Measurements from ENCODE around the gene SMAP1. TPM values are rescaled to one million over a fixed set of nuclear protein-coding genes. Genes with fewer than 3 reads are reported as not detected.

The SMAP1 gene
- total RNA-seq, 5 donors from 2014 or later (not counting 1 experiment from before 2014, with no cell fraction given), result 27.1 to 32.3 (median 31.9) TPM

DNA sequence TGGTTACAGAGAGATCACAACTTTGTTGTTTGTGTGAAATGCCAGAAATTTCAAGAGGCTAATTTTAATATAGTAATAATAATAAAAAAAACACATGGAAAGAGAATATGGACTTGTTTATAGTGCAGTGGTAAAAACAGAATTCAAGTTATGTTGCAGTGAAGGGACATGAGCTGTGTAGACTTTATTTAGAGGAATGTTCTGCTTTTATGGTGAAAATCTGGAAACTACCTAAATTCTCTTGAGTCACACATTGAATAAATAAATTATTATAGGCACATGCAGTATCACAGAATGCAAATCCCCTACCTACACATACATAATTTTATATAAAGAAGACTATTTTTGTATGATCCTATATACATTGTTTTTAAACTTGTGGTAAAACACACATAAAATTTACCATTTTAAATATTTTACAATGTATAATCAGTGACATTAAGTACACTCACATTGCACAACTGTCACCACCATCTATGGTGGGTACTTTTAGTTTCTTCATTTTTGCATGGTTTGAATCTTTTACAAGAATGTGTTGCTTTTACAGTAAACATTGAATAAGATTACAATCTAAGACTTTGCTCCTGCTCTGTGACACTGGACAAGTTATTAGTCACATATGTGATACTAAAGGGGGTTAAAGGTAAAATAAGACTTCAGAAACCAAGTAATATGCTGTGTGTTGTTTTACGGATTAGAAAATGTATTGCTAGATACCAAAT lies 181.8 kb downstream of the SMAP1 start:
- Histone ChIP-seq H3K27ac (ENCODE audit: low read length) (no peak overlapping the region), H3K4me3 (ENCODE audit: control insufficient read depth in 1 of 2, extremely low read depth in 1 of 2, low read length in 1 of 2) (no peak overlapping the region), H3K4me1 (ENCODE audit: control insufficient read depth in 1 of 2, extremely low read depth in 1 of 2, insufficient read depth in 2 of 2, low read length in 2 of 2) (no peaks in the 10 kb centered on the region), H3K27me3 (replicated peaks in 1 of 2; ENCODE audit: control insufficient read depth in 2 of 2, extremely low read depth in 1 of 2, insufficient read depth in 2 of 2, low read length in 1 of 2) (no peaks in the 10 kb centered on the region), H3K9me3 (no peaks in the 10 kb centered on the region), H3K36me3 (ENCODE audit: control insufficient read depth in 2 of 2, extremely low read depth in 1 of 2, insufficient read depth in 1 of 2, low read length in 1 of 2) (peaks cover 3 to 4% of the 10 kb centered on the region in 2 donors)
- no peaks in the 10 kb centered on the region for H3K27me3 Mint-ChIP-seq
- H3K9me3 Mint-ChIP-seq, result no peaks in the 10 kb centered on the region
- no peak overlapping the region for H3K4me3 Mint-ChIP-seq
- ATAC-seq (replicated peaks in 1 of 4) (no peak), DNase-seq (no peak)
- peaks cover 31% of the 10 kb centered on the region for H3K36me3 Mint-ChIP-seq
- WGBS (ENCODE audit: insufficient coverage), result no CpG with 5 or more reads among the region's 1 CpG
- POLR2A ChIA-PET, result no interaction called here
- H3K27ac Mint-ChIP-seq, result no peak overlapping the region
- H3K4me1 Mint-ChIP-seq, result peaks cover 5 to 19% (median 17%) of the 10 kb centered on the region in 3 donors
- CTCF ChIA-PET, result interaction anchor here in 1 of 2 donors (1.0 kb wide), 1 partner anchor 10 kb away, joined by 3 read pairs; no protein-coding TSS in a partner anchor

DNA sequence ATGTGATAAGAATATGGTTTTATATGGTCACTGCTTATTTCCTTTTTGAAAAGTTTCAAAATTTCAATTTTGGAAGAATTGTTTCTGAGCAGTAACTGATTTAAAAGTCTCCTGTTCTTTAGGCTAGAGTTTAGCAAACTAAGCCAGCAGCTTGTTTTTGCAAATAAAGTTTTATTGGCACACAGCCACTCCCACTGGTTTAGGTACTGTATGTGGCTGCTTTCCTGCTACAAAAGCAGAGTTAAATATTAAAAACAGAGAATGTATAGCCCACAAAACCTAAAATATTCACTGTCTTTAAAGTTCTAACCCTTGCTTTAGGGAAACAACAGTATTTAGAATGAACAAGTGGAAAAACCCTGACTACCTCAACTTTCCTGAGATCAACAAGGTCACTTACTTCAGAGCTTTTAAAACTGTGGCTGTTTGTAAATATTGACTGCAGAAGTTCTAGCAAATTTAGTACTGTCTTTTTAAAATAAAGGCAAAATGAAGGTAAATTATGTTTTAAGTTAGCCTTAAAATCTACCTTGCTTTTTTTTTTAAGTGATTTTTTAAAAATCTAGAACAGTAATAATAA lies 185.1 kb downstream of the SMAP1 start:
- no peaks in the 10 kb centered on the region for H3K27me3 Mint-ChIP-seq
- DNase-seq (no peak), ATAC-seq (replicated peaks in 1 of 4) (no peak)
- Histone ChIP-seq H3K4me3 (ENCODE audit: control insufficient read depth in 1 of 2, extremely low read depth in 1 of 2, low read length in 1 of 2) (no peak overlapping the region), H3K27me3 (replicated peaks in 1 of 2; ENCODE audit: control insufficient read depth in 2 of 2, extremely low read depth in 1 of 2, insufficient read depth in 2 of 2, low read length in 1 of 2) (no peaks in the 10 kb centered on the region), H3K27ac (ENCODE audit: low read length) (no peak overlapping the region), H3K9me3 (no peaks in the 10 kb centered on the region), H3K4me1 (ENCODE audit: control insufficient read depth in 1 of 2, extremely low read depth in 1 of 2, insufficient read depth in 2 of 2, low read length in 2 of 2) (no peaks in the 10 kb centered on the region), H3K36me3 (ENCODE audit: control insufficient read depth in 2 of 2, extremely low read depth in 1 of 2, insufficient read depth in 1 of 2, low read length in 1 of 2) (peaks cover under 1 to 11% of the 10 kb centered on the region in 2 donors)
- peaks cover 20% of the 10 kb centered on the region for H3K36me3 Mint-ChIP-seq
- CTCF ChIA-PET, result no interaction called here
- H3K4me3 Mint-ChIP-seq, result no peak overlapping the region
- no peaks in the 10 kb centered on the region for H3K9me3 Mint-ChIP-seq
- no peak overlapping the region for H3K27ac Mint-ChIP-seq
- POLR2A ChIA-PET, result no interaction called here
- H3K4me1 Mint-ChIP-seq, result peaks cover 0 to 5% (median 4%) of the 10 kb centered on the region in 3 donors

- no CpG with 5 or more reads among the region's 5 CpGs for WGBS (ENCODE audit: insufficient coverage)
- H3K27me3 ChIP-seq (replicated peaks in 1 of 2; ENCODE audit: control insufficient read depth in 2 of 2, extremely low read depth in 1 of 2, insufficient read depth in 2 of 2, low read length in 1 of 2), result no peaks in the 10 kb centered on the region
- peaks cover 4 to 24% of the 10 kb centered on the region in 2 donors for H3K36me3 ChIP-seq (ENCODE audit: control insufficient read depth in 2 of 2, extremely low read depth in 1 of 2, insufficient read depth in 1 of 2, low read length in 1 of 2)
- DNase-seq (no peak), ATAC-seq (replicated peaks in 1 of 4) (no peak)
- H3K4me1 ChIP-seq (ENCODE audit: control insufficient read depth in 1 of 2, extremely low read depth in 1 of 2, insufficient read depth in 2 of 2, low read length in 2 of 2), result no peaks in the 10 kb centered on the region
- H3K4me3 Mint-ChIP-seq, result no peak overlapping the region
- CTCF ChIA-PET, result interaction anchor here (0.6 to 1.1 kb wide), 5 partner anchors 26 to 180 kb away, joined by 3 to 9 read pairs (median 3); no protein-coding TSS in a partner anchor
- H3K9me3 Mint-ChIP-seq, result no peaks in the 10 kb centered on the region
- H3K36me3 Mint-ChIP-seq, result peaks cover 46% of the 10 kb centered on the region
- no peak overlapping the region for H3K4me3 ChIP-seq (ENCODE audit: control insufficient read depth in 1 of 2, extremely low read depth in 1 of 2, low read length in 1 of 2)
- no peaks in the 10 kb centered on the region for H3K4me1 Mint-ChIP-seq
- no peaks in the 10 kb centered on the region for H3K9me3 ChIP-seq
- no peak overlapping the region for H3K27ac ChIP-seq (ENCODE audit: low read length)
- H3K27me3 Mint-ChIP-seq, result no peaks in the 10 kb centered on the region
- POLR2A ChIA-PET, result interaction anchor here (0.5 to 0.6 kb wide), 4 partner anchors 58 to 935 kb away, joined by 3 to 12 read pairs (median 7); no protein-coding TSS in a partner anchor
- no peak overlapping the region for H3K27ac Mint-ChIP-seq
Observed at GRCh38 chr6:70857387-70858077, 189.8 kb downstream of the SMAP1 start.

GRCh38 chr6:70860045-70860444 lies 192.4 kb downstream of the SMAP1 start:
- Mint-ChIP-seq H3K27me3 (no peaks in the 10 kb centered on the region), H3K9me3 (no peaks in the 10 kb centered on the region), H3K4me3 (no peak overlapping the region), H3K4me1 (peaks cover 0 to 3% (median 0%) of the 10 kb centered on the region in 3 donors), H3K36me3 (peaks cover 34% of the 10 kb centered on the region), H3K27ac (no peak overlapping the region)
- no peak for DNase-seq
- no peaks in the 10 kb centered on the region for H3K4me1 ChIP-seq (ENCODE audit: control insufficient read depth in 1 of 2, extremely low read depth in 1 of 2, insufficient read depth in 2 of 2, low read length in 2 of 2)
- no peak overlapping the region for H3K4me3 ChIP-seq (ENCODE audit: control insufficient read depth in 1 of 2, extremely low read depth in 1 of 2, low read length in 1 of 2)
- no peak for ATAC-seq (replicated peaks in 1 of 4)
- H3K9me3 ChIP-seq, result no peaks in the 10 kb centered on the region
- WGBS (ENCODE audit: insufficient coverage), result no CpG with 5 or more reads among the region's 1 CpG
- no peak overlapping the region for H3K27ac ChIP-seq (ENCODE audit: low read length)
- peaks cover 4 to 19% of the 10 kb centered on the region in 2 donors for H3K36me3 ChIP-seq (ENCODE audit: control insufficient read depth in 2 of 2, extremely low read depth in 1 of 2, insufficient read depth in 1 of 2, low read length in 1 of 2)
- CTCF ChIA-PET, result no interaction called here
- H3K27me3 ChIP-seq (replicated peaks in 1 of 2; ENCODE audit: control insufficient read depth in 2 of 2, extremely low read depth in 1 of 2, insufficient read depth in 2 of 2, low read length in 1 of 2), result no peaks in the 10 kb centered on the region
- POLR2A ChIA-PET, result no interaction called here

DNA sequence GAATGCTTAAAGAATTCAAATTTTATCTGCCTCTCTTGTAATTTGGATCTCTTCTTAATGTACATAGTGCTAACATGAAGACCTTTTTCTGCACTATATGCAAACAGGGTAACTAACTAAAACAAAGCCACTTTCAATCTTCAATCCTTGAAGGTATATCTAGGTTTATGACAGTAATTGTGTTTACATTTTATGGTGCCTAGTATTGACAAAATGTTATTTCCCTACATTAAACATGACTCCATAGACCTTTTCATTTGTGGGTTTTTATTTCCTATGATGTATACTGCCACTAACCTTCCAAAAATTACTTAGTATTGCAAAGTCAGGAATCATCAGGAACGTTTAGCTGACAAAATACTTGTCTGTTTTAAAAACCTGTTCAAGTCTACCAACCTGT lies 193.2 kb downstream of the SMAP1 start:
- H3K36me3 Mint-ChIP-seq, result peaks cover 30% of the 10 kb centered on the region
- no peaks in the 10 kb centered on the region for H3K9me3 Mint-ChIP-seq
- no peak overlapping the region for H3K27ac Mint-ChIP-seq
- WGBS (ENCODE audit: insufficient coverage), result no CpG with 5 or more reads among the region's 1 CpG
- ChIA-PET CTCF (no interaction called here), POLR2A (no interaction called here)
- no peaks in the 10 kb centered on the region for H3K27me3 Mint-ChIP-seq
- H3K4me3 Mint-ChIP-seq, result no peak overlapping the region
- Histone ChIP-seq H3K27me3 (replicated peaks in 1 of 2; ENCODE audit: control insufficient read depth in 2 of 2, extremely low read depth in 1 of 2, insufficient read depth in 2 of 2, low read length in 1 of 2) (no peaks in the 10 kb centered on the region), H3K4me3 (ENCODE audit: control insufficient read depth in 1 of 2, extremely low read depth in 1 of 2, low read length in 1 of 2) (no peak overlapping the region), H3K36me3 (ENCODE audit: control insufficient read depth in 2 of 2, extremely low read depth in 1 of 2, insufficient read depth in 1 of 2, low read length in 1 of 2) (peaks cover 4 to 15% of the 10 kb centered on the region in 2 donors), H3K27ac (ENCODE audit: low read length) (no peak overlapping the region), H3K4me1 (ENCODE audit: control insufficient read depth in 1 of 2, extremely low read depth in 1 of 2, insufficient read depth in 2 of 2, low read length in 2 of 2) (no peaks in the 10 kb centered on the region), H3K9me3 (no peaks in the 10 kb centered on the region)
- no peak for ATAC-seq (replicated peaks in 1 of 4)
- peaks cover 0 to 3% (median 0%) of the 10 kb centered on the region in 3 donors for H3K4me1 Mint-ChIP-seq
- no peak for DNase-seq

GRCh38 chr6:70863343-70863742 lies 195.7 kb downstream of the SMAP1 start:
- Histone ChIP-seq H3K27me3 (replicated peaks in 1 of 2; ENCODE audit: control insufficient read depth in 2 of 2, extremely low read depth in 1 of 2, insufficient read depth in 2 of 2, low read length in 1 of 2) (no peaks in the 10 kb centered on the region), H3K36me3 (ENCODE audit: control insufficient read depth in 2 of 2, extremely low read depth in 1 of 2, insufficient read depth in 1 of 2, low read length in 1 of 2) (peaks cover 0 to 9% of the 10 kb centered on the region in 2 donors), H3K27ac (ENCODE audit: low read length) (no peak overlapping the region), H3K9me3 (no peaks in the 10 kb centered on the region), H3K4me3 (ENCODE audit: control insufficient read depth in 1 of 2, extremely low read depth in 1 of 2, low read length in 1 of 2) (no peak overlapping the region), H3K4me1 (ENCODE audit: control insufficient read depth in 1 of 2, extremely low read depth in 1 of 2, insufficient read depth in 2 of 2, low read length in 2 of 2) (no peaks in the 10 kb centered on the region)
- CTCF ChIA-PET, result no interaction called here
- peaks cover 0 to 3% (median 0%) of the 10 kb centered on the region in 3 donors for H3K4me1 Mint-ChIP-seq
- no CpG with 5 or more reads among the region's 3 CpGs for WGBS (ENCODE audit: insufficient coverage)
- peaks cover 0 to 4% (median 4%) of the 10 kb centered on the region in 3 donors for H3K9me3 Mint-ChIP-seq
- POLR2A ChIA-PET, result no interaction called here
- DNase-seq (no peak), ATAC-seq (replicated peaks in 1 of 4) (no peak)
- H3K36me3 Mint-ChIP-seq, result peaks cover 30% of the 10 kb centered on the region
- H3K4me3 Mint-ChIP-seq, result no peak overlapping the region
- H3K27me3 Mint-ChIP-seq, result no peaks in the 10 kb centered on the region
- H3K27ac Mint-ChIP-seq, result no peak overlapping the region

Measured in T-cell (primary cell).